SU-DHL-6 (cell line): Measurements from ENCODE around the gene MARCHF3.

Experiments
- CTCF ChIP-seq: fragments of 200-600 bp; sonication (generic); IDR thresholded peaks from one replicate; pipeline ENCODE4 v1.5.1; 2017; ENCODE audit warnings: antibody characterized with exemption, mild to moderate bottlenecking, low read length, moderate library complexity; ENCODE audit not compliant: insufficient read depth, poor library complexity, severe bottlenecking
- EZH2phosphoT487 ChIP-seq: fragments of 200-600 bp; sonication (generic), shearing (Covaris generic); conservative IDR thresholded peaks from 2 replicates; pipeline ENCODE4 v1.6.1; 2018; ENCODE audit warnings: mild to moderate bottlenecking, antibody characterized with exemption, low read length, moderate library complexity, mixed read lengths

DNA sequence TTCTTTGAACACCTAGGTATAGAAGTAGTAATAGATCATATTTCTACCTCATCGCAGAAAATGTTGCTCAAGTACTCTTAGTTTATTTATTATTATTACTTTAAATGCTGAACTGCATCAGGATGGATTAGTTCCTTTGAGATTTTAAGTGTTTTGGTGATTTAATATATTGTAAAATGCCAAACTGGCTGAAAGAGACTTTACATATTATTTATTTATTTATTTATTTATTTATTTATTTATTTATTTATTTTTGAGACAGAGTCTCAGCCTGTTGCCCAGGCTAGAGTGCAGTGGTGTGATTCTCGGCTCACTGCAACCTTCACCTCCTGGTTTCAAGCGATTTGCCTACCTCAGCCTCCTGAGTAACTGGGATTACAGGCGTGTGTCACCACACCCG, 211.1 kb downstream of the MARCHF3 start:
- TF ChIP-seq CTCF (no peak), EZH2phosphoT487 (no peak)
